Stimulated activated CD4-positive, alpha-beta T cell treated with anti-CD3 and anti-CD28 coated beads, Interleukin-2, amount 100 ng/mL, for 48 hours (primary cell): ENCODE measurements around the gene UBE3A.
A peak's percentile ranks its signal among the peaks of the same experiment; 100 is the strongest.
"Not testable (repeated sequence)": the region's sequence is repeated elsewhere in the genome, so short reads cannot be mapped to it uniquely, and the experiment has no call there.

Experiments used
- DNase-seq, 2 donors: peaks; one replicate each; pipeline ENCODE4 v3.0.0-alpha.2; 2020

Gene UBE3A

GRCh38 chr15:25438601-25439368 lies at the start of gene UBE3A:
TSS of gene UBE3A (minus strand) at chr15:25439024. CDS start at chr15:25409107, 29,917 bp downstream.
- DNase-seq, result peak; percentile 81 to 90

GRCh38 chr15:25487226-25487884 lies 48.5 kb upstream of the UBE3A start:
- no peak for DNase-seq

- no peak for DNase-seq
Measured at GRCh38 chr15:25486051-25486450, 47.2 kb upstream of the UBE3A start.

- DNase-seq, result no peak
Measured at GRCh38 chr15:25481208-25481859, 42.5 kb upstream of the UBE3A start.

- no peak for DNase-seq
Measured at GRCh38 chr15:25478313-25478712, 39.5 kb upstream of the UBE3A start.

GRCh38 chr15:25477816-25478215 lies 39.0 kb upstream of the UBE3A start:
- DNase-seq, result no peak

- DNase-seq, result no peak
Measured at GRCh38 chr15:25474251-25474650, 35.4 kb upstream of the UBE3A start.

- no peak for DNase-seq
Measured at GRCh38 chr15:25470230-25470629, 31.4 kb upstream of the UBE3A start.

GRCh38 chr15:25469377-25469776 lies 30.6 kb upstream of the UBE3A start:
- DNase-seq, result no peak

- no peak for DNase-seq
Measured at GRCh38 chr15:25468611-25469010, 29.8 kb upstream of the UBE3A start.

- DNase-seq, result no peak
Measured at GRCh38 chr15:25465835-25466234, 27.0 kb upstream of the UBE3A start.

GRCh38 chr15:25464784-25465183 lies 26.0 kb upstream of the UBE3A start:
- DNase-seq, result no peak

GRCh38 chr15:25464383-25464782 lies 25.6 kb upstream of the UBE3A start:
- DNase-seq, result no peak

- no peak for DNase-seq
Measured at GRCh38 chr15:25456196-25456595, 17.4 kb upstream of the UBE3A start.

- DNase-seq, result no peak
Measured at GRCh38 chr15:25455226-25455625, 16.4 kb upstream of the UBE3A start.

- no peak for DNase-seq
Measured at GRCh38 chr15:25454771-25455170, 15.9 kb upstream of the UBE3A start.

- DNase-seq, result not testable (repeated sequence)
Measured at GRCh38 chr15:25453246-25453645, 14.4 kb upstream of the UBE3A start.

GRCh38 chr15:25451501-25451900 lies 12.7 kb upstream of the UBE3A start:
- no peak for DNase-seq

GRCh38 chr15:25450163-25450562 lies 11.3 kb upstream of the UBE3A start:
- no peak for DNase-seq

- no peak for DNase-seq
Measured at GRCh38 chr15:25446076-25446475, 7.3 kb upstream of the UBE3A start.

- no peak for DNase-seq
Measured at GRCh38 chr15:25445412-25445811, 6.6 kb upstream of the UBE3A start.

GRCh38 chr15:25441111-25441510 lies 2.3 kb upstream of the UBE3A start:
- DNase-seq, result no peak

GRCh38 chr15:25439369-25439836 lies 579 bp upstream of the UBE3A start:
- DNase-seq, result no peak
